NCI-H1417 (cell line): ENCODE measurements around the gene USF2.
"Not testable (repeated sequence)": the region's sequence is repeated elsewhere in the genome, so short reads cannot be mapped to it uniquely, and the experiment has no call there.

Experiments used
- DNase-seq, 3 experiments: peaks; one replicate each; lab custom pipeline; 2025; lab: John Stamatoyannopoulos, UW

The USF2 gene

GRCh38 chr19:35284153-35285094 lies 15.7 kb downstream of the USF2 start:
- DNase-seq = no peak

GRCh38 chr19:35285095-35285449 lies 16.3 kb downstream of the USF2 start:
- DNase-seq = no peak

- not testable (repeated sequence) for DNase-seq
Observed at GRCh38 chr19:35285465-35285864, 16.7 kb downstream of the USF2 start.

- not testable (repeated sequence) for DNase-seq
Observed at GRCh38 chr19:35286101-35286500, 17.3 kb downstream of the USF2 start.

DNA sequence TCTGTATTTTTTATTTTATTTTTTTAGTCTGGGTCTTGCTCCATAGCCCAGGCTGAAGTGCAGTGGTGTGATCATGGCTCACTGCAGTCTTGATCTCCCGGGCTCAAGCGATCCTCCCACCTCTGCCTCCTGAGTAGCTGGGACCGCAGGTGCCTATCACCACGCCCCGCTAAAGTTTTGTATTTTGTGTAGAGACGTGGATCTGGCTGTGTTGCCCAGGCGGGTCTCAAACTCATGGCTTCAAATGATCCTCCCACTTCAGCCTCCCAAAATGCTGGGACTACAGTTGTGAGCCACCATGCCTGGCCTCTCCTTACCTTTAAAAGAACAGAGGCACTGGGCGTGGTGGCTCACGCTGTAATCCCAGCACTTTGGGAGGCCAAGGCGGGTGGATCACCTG lies 19.0 kb downstream of the USF2 start:
- no peak for DNase-seq

DNA sequence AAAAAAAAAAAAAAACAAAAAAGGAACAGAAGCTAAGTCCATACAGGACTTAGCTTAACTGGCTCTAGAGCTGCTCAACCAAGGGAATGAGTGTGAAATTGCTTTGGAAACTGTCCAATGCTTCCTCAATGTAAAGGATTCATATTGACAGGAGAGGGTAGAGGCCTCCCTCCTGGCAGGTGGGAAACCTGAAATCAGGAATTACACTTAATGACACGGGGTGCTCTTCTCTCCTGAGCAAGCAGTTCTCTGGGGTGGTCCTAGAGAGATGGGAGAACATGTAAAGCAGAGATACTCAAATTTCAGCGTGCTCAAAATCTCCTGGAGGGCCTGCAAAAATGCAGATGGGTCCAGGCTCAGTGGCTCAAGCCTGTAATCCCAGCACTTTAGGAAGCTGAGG lies 19.6 kb downstream of the USF2 start:
- DNase-seq = no peak

DNA sequence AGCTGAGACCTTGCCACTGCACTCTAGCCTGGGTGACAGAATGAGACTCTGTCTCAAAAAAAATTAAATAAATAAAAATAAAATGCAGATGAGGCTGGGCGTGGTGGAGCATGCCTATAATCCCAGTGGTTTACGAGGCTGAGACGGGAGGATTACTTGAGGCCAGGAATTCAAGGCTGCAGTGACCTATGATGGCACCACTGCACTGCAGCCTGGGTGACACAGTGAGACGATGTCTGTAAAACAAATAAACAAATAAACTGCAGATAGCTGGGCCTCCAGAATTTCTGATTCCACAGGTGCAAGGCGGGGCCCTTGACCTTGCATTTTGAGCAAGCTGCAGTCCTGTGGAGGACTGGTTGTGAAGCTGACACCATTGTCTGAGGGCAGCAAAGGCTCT lies 20.1 kb downstream of the USF2 start:
- no peak for DNase-seq

DNA sequence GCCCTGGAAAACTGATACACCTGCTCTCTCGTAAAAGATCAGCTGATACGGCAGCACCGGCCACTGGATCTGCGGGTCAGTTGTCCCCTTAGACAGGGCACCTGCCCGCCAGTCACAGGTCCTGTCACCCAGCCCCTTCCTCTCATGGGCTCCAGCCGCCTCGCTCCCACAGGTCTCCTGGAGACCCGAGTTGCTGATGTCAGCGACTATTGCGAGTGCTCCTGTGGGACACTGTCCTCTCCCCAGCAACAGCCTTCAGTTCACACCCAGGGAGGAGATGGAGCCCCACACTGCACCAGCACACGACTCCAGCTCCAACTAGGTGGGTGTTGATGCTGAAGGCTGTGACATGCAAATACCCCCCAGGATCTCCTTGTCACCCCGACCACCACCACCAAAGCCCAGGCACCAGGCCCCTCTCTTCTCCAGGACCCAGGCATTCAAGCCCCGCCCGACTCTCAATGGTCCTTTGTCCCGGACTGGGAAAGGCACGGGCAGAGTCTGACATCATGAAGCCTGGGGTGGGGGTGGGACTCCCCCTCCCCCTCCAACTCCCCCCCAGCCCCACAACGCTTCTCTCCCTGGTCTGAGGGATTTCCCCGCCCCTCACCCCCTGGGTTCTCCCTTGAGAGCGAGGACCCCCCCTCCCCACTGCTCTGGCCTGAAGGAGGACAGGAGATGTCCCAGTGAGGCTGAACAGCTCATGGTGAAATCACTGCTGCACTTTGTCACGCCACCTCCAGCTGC lies 21.8 kb downstream of the USF2 start:
- DNase-seq = no peak

DNA sequence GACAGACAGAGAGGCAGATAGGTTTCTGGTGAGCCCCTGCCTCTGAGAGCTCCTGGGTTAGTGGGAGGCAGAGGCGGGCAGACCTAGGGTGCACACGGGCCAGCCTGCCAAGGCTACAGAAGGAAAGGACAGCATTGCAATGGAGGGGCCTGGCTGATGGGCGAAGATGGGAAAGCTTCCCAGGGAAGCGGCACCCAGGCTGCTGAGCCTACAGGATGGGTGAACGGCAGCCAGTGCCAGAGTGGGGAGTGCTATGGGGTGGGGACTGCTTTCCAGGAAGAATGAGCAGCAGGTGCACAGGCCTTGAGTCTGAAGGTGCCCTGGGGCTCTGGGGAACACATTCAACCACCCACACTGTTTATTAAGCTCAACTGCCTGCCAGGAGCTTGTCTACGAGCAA lies 22.5 kb downstream of the USF2 start:
- DNase-seq = peak in 2 of 3 experiments; percentile 11 to 50

- no peak for DNase-seq
Observed at GRCh38 chr19:35291916-35292315, 23.2 kb downstream of the USF2 start, which contains the start of gene MAG. Gene MAG, plus strand, starts transcription at chr19:35292161. Its CDS starts 3,248 bp downstream, at chr19:35295409.

DNA sequence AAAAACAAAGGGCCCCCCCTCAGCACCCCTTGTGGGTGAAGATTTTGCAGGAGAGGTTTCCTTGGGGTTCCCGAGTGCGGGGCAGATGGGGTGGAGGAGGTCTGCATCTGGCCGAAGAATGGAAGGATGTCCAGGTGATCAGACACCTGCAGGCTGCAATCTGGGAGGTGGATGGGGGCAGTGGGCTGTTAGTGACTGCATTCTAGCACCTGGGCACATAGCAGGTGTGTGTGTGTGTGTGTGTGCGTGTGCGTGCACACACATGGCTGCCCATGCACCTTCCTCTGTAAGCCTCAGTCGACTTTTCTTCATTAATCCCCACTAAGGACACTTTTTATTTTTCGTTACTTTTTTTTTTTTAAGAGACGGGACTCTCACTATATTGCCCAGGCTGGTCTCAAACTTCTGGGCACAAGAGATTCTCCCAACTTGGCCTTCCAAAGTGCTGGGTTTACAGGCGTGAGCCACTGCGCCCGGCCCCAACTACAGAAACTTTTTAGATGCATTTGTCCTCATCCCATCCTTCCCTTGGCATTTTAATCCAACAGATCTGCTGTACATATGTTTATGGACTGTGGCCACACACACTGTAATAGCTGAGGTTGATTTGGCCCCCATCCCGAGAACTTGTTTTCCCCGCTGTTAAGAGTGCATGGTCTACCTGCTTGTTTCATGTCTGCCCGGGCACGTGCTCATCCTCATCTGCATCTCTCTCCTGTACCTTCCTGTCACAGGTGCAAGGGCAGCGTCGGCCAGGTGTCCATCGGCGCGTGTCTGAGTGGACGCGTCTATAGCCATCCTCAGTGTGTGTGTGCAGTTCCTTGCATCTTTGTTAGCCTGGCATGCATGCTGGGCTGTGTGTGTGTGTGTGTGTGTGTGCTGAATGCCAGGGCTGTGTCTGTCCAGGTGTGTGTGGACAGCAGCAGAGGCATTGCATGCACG lies 23.9 kb downstream of the USF2 start:
- DNase-seq = peak in 1 of 3 experiments; percentile 19

DNA sequence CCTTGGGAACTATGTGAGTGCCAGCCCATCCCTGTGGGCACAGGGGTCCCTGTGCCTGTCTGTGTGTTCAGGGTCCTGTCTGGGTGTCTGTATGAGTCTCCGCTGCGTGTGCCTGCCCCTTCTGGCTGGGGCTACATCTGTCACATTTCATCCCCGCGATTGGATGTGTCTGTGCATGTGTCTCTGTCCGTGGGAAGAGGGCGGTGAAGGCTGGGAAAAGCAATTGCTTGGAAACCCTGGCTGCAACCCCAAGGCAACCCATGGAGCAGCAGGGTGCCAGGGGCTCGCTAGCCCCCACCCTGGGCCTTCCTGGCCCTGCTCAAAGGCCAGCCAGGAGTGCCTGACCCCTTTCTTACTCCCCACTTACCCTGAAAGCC lies 24.6 kb downstream of the USF2 start:
- no peak for DNase-seq

DNA sequence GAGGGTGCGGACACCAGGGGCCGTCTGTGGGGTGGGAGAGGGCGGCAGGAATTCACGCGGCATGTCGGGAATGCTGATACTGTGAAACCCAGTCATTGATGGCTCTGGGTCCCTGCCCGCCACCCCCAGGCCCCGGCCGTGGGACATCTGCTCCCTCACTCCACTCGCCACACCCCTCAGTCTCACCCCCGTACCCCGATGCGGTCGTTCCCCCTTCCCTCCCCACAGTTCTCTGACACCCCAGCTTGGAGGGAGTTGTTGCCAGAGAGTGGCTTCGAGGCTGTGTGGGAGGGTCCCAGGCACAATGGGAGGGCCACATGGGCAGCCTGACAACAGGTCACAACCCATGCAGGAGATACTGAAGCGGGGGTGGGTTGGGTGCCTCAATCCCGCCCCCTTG lies 25.0 kb downstream of the USF2 start:
- DNase-seq = no peak

GRCh38 chr19:35294328-35294727 lies 25.6 kb downstream of the USF2 start:
- DNase-seq = peak in 1 of 3 experiments; percentile 34

DNA sequence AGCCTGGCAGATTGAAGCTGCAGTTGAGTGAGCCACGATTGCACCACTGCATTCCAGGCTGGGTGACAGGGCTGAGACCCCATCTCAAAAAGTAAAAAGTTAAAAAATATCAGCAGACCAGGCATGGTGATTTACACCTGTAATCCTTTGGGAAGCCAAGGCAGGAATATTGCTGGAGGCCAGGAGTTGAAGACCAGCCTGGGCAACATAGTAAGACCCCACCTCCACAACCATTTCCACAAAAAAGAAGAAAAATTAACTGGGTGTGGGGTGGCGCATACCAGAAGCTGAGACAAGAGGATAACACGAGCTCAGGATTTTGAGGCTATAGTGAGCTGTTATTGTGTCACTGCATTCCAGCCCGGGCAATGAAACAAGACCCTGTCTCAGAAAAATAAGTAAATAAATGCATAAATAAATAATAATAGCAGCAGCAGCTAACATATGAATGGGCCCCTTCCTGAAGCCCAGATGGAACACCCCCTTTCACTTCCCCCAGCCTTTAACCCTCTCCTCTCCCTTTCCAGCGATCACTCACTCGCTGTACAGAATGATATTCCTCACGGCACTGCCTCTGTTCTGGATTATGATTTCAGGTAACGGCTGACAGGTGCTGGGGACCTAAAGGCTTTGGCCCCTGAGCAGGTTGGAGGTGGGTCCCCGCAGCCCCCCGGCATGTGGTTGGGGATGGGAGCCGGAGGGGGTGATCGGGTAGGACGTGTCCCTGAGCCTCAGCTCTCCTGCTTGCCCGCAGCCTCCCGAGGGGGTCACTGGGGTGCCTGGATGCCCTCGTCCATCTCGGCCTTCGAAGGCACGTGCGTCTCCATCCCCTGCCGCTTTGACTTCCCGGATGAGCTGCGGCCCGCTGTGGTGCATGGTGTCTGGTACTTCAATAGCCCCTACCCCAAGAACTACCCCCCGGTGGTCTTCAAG lies 26.4 kb downstream of the USF2 start:
- DNase-seq = no peak

- DNase-seq = no peak
Observed at GRCh38 chr19:35295792-35296462, 27.2 kb downstream of the USF2 start.

DNA sequence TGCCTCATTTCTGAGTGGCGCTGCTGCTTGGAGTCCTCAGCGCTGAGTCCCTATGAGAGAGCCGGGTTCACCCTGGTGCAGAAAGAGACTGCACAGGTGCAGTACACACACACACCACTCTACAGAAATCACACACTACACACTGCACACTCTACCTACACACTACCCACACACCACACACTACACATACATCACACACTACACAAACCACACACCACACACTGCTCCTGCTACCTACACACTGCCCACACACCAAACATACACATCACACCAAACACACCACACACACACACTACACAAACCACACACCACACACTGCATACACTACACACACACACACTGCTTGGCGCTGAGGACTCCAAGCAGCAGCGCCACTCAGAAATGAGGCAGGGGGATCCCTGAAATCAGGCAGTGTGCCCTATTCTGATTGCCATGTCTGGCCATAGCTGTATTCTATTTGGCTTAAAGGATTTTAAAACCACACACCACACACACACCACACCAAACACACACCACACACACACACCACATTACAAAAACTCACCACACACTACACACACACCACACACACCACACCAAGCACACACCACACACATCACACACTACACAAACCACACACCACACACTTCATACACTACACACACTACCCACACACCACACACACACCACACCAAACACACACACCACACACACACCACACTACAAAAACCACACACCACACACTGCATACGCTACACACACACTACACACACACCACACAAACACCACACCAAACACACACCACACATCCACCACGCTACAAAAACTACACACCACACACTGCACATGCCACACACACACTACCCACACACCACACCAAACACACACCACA lies 28.1 kb downstream of the USF2 start:
- DNase-seq = no peak

DNA sequence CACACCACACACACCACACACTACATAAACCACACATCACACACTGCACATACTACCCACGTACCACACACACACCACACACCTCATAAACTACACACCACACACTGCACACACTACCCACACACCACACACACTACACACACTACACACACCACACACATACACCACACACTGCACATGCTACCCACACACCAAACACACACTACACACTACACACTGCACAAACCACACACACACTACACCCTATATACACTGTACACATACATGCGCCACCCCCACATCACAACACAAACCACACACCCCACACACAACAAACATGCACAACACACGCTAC lies 28.7 kb downstream of the USF2 start:
- no peak for DNase-seq

- no peak for DNase-seq
Observed at GRCh38 chr19:35297922-35298321, 29.2 kb downstream of the USF2 start.
